CD4-positive, alpha-beta T cell (primary cell): ENCODE measurements around the gene YRDC. TPM values are rescaled to one million over a fixed set of nuclear protein-coding genes. Genes with fewer than 3 reads are reported as not detected.

Source experiments
- ATAC-seq: fragments of 200-7000 bp; cut with Tn5 transposase; one replicate; pipeline ENCODE4 v1.10.0; 2022; ENCODE audit warnings: mild to moderate bottlenecking; ENCODE audit not compliant: poor library complexity
- CTCF ChIA-PET: fragments of 350-600 bp; sonication (Branson Sonifier 250); formaldehyde crosslinking; loops from one replicate; lab custom pipeline; 2021; ENCODE audit warnings: antibody characterized with exemption, inconsistent platforms; lab: Charles Lee
- POLR2A ChIA-PET: fragments of 350-600 bp; sonication (Branson Sonifier 250); formaldehyde crosslinking; loops from one replicate; lab custom pipeline; 2021; ENCODE audit warnings: antibody characterized with exemption, inconsistent platforms; lab: Charles Lee
- DNase-seq, 14 experiments: peaks; one replicate each; pipeline ENCODE4 v3.0.0-alpha.2; 2013 to 2020; ENCODE audit warnings: mixed read lengths in 2 of 14
- H3K27ac ChIP-seq, 2 donors: one replicate each; pipeline versions ENCODE4 v1.5.1 to v1.7.0; 2013; ENCODE audit warnings: low read length in 2 of 2, low read depth in 1 of 2, mild to moderate bottlenecking in 1 of 2
- H3K27me3 ChIP-seq, 2 experiments: 1 replicate in 1 of 2; 2 replicates in 1 of 2; pipeline versions ENCODE4 v1.6.1 to v1.7.0; 2013; ENCODE audit warnings: low read length in 2 of 2, control low read depth in 1 of 2, mild to moderate bottlenecking in 1 of 2, moderate library complexity in 1 of 2; ENCODE audit not compliant: insufficient read depth in 2 of 2, control insufficient read depth in 1 of 2
- H3K36me3 ChIP-seq: one replicate; pipeline ENCODE4 v1.6.1; 2013; ENCODE audit warnings: low read length, control low read depth; ENCODE audit not compliant: insufficient read depth
- H3K4me1 ChIP-seq: one replicate; pipeline ENCODE4 v1.6.1; 2013; ENCODE audit warnings: low read length, control low read depth; ENCODE audit not compliant: insufficient read depth
- H3K4me3 ChIP-seq: one replicate; pipeline ENCODE4 v1.5.1; 2013; ENCODE audit warnings: mild to moderate bottlenecking, low read length, moderate library complexity
- H3K9me3 ChIP-seq, 2 experiments: 1 replicate in 1 of 2; 2 replicates in 1 of 2; pipeline versions ENCODE4 v1.6.1 to v1.7.0; 2013; ENCODE audit warnings: low read length in 2 of 2, mild to moderate bottlenecking in 2 of 2, control low read depth in 1 of 2, moderate library complexity in 1 of 2; ENCODE audit not compliant: control insufficient read depth in 1 of 2, insufficient read depth in 1 of 2
- H3K27ac Mint-ChIP-seq: one replicate; pipeline ENCODE4 v1.8.0; 2020; ENCODE audit warnings: mixed read lengths
- H3K27me3 Mint-ChIP-seq: one replicate; pipeline ENCODE4 v1.8.0; 2021; ENCODE audit warnings: mixed read lengths
- H3K36me3 Mint-ChIP-seq: one replicate; pipeline ENCODE4 v1.8.0; 2021; ENCODE audit warnings: low read depth, mixed read lengths
- H3K4me1 Mint-ChIP-seq: one replicate; pipeline ENCODE4 v1.8.0; 2021; ENCODE audit warnings: low read depth, mixed read lengths
- H3K4me3 Mint-ChIP-seq: one replicate; pipeline ENCODE4 v1.8.0; 2020; ENCODE audit warnings: mild to moderate bottlenecking, mixed read lengths
- H3K9me3 Mint-ChIP-seq: one replicate; pipeline ENCODE4 v1.8.0; 2020; ENCODE audit warnings: mixed read lengths
- intact Hi-C, 2 experiments: fragments of 100-400 bp; cut with DNase I in 1 of 2; cut with micrococcal nuclease in 1 of 2; formaldehyde crosslinking; loops; one replicate each; pipeline versions ENCODE4 v1.15.1 to v1.9.0; 2023 to 2025; cut with DNase I, micrococcal nuclease
- total RNA-seq, 174 experiments: library from RNA in 2 of 174; stranded (reverse) in 2 of 174; gene quantifications; one replicate each; pipeline ENCODE4 v1.2.3 and lab custom pipeline; 2021 to 2026
- TF ChIP-seq, protein P1 (sequence below): fragments of 200-600 bp; IDR thresholded peaks from one replicate; pipeline ENCODE4 v1.8.0; 2022; ENCODE audit warnings: antibody characterized with exemption, mild to moderate bottlenecking

Gene YRDC
- total RNA-seq, 2 experiments from 2014 or later, result 31.1 to 31.2 TPM

DNA sequence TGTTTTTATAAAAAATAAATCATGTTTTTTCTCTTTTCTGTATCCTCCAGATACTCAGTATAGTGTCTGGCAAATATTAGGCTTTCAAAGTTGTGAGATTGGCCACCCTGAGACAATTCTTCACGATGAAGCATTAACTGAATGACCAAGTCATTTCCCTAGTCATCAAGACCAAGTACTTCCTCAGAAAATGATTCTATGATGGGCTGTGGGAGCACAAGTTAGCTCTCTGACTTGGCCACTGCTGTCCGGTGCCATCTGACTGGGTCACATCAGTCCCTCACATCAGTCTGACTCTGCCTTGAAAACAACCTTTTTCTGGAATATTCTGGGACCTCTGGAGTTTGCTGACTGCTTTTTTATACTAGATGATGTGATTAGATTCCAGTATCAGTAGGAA lies 13.5 kb upstream of the YRDC start:
- Histone ChIP-seq H3K4me3 (no peak overlapping the region), H3K36me3 (peaks cover 49% of the 10 kb centered on the region), H3K27me3 (no peaks in the 10 kb centered on the region), H3K4me1 (no peaks in the 10 kb centered on the region), H3K27ac (no peak overlapping the region), H3K9me3 (no peaks in the 10 kb centered on the region)
- intact Hi-C loops, result no loop called here
- no peak for ATAC-seq
- no peaks in the 10 kb centered on the region for H3K9me3 Mint-ChIP-seq
- DNase-seq, result no peak
- peaks cover 68% of the 10 kb centered on the region for H3K36me3 Mint-ChIP-seq
- H3K4me1 Mint-ChIP-seq, result no peaks in the 10 kb centered on the region
- no peaks in the 10 kb centered on the region for H3K27me3 Mint-ChIP-seq
- ChIA-PET CTCF (interaction anchor here (1.3 kb wide), 1 partner anchor 9 kb away, joined by 4 read pairs; no protein-coding TSS in a partner anchor), POLR2A (interaction anchor here (1.0 kb wide), 1 partner anchor 38 kb away, joined by 3 read pairs; the partner anchor contains the start of gene MTF1)
- TF ChIP-seq, protein P1, sequence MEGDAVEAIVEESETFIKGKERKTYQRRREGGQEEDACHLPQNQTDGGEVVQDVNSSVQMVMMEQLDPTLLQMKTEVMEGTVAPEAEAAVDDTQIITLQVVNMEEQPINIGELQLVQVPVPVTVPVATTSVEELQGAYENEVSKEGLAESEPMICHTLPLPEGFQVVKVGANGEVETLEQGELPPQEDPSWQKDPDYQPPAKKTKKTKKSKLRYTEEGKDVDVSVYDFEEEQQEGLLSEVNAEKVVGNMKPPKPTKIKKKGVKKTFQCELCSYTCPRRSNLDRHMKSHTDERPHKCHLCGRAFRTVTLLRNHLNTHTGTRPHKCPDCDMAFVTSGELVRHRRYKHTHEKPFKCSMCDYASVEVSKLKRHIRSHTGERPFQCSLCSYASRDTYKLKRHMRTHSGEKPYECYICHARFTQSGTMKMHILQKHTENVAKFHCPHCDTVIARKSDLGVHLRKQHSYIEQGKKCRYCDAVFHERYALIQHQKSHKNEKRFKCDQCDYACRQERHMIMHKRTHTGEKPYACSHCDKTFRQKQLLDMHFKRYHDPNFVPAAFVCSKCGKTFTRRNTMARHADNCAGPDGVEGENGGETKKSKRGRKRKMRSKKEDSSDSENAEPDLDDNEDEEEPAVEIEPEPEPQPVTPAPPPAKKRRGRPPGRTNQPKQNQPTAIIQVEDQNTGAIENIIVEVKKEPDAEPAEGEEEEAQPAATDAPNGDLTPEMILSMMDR, result no peak
- no peak overlapping the region for H3K4me3 Mint-ChIP-seq
- no peak overlapping the region for H3K27ac Mint-ChIP-seq

DNA sequence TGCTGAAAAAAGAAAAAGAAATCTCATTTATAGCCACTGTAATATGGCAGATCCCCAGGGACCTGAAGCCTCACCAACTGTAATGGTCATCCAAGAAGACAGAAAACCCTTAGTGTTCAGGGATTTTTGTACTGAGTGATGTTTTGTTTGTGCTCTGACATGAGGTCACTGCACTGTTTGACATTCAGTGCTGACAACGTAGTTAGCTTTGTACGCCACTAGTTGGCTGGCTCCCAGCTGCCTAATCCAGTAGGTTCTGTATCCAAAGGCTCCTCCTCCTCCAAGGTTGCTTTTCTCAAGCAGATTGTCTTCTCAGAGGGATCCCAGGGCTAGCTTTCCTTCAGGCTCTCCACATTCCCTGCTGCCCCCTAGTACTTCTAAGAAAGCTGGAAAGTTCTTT lies 9.5 kb upstream of the YRDC start:
- ChIA-PET CTCF (interaction anchor here (0.5 to 1.7 kb wide), 2 partner anchors 42 to 226 kb away, joined by 3 to 4 read pairs; partner anchors contain the start of gene MTF1), POLR2A (interaction anchor here (0.6 to 1.0 kb wide), 2 partner anchors 9 to 33 kb away, joined by 3 to 4 read pairs; partner anchors contain the start of gene YRDC)
- DNase-seq, result no peak
- ATAC-seq, result no peak
- H3K9me3 Mint-ChIP-seq, result no peaks in the 10 kb centered on the region
- peaks cover 66% of the 10 kb centered on the region for H3K36me3 Mint-ChIP-seq
- H3K27me3 Mint-ChIP-seq, result no peaks in the 10 kb centered on the region
- H3K4me3 Mint-ChIP-seq, result no peak overlapping the region
- no peak overlapping the region for H3K4me3 ChIP-seq
- H3K9me3 ChIP-seq, result no peaks in the 10 kb centered on the region
- no peaks in the 10 kb centered on the region for H3K27me3 ChIP-seq
- H3K27ac ChIP-seq, result no peak overlapping the region
- intact Hi-C loops, result no loop called here
- TF ChIP-seq, protein P1, result no peak
- no peaks in the 10 kb centered on the region for H3K4me1 Mint-ChIP-seq
- no peaks in the 10 kb centered on the region for H3K4me1 ChIP-seq
- H3K36me3 ChIP-seq, result peaks cover 52% of the 10 kb centered on the region
- H3K27ac Mint-ChIP-seq, result no peak overlapping the region

DNA sequence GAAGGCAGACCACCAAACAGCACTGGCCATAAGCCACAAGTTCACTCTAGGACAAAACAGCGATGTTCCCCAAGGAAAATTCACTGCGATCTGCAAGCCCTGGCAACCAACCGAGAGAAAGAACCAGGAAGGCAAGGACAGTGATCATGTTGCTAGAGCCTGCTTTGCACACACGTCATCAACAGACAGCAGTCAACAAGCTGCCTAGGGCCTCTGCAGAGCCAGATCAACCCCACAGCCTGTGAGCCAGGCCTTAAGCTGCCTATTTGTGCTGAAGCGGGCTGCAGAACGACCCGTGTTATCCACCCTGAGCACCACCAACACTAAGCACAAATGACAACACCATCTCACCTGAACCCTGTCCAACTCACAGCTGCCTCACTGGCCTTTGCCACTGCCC lies 6.2 kb upstream of the YRDC start:
- H3K4me3 Mint-ChIP-seq, result no peak overlapping the region
- ATAC-seq, result no peak
- DNase-seq, result no peak
- peaks cover 29% of the 10 kb centered on the region for H3K36me3 ChIP-seq
- TF ChIP-seq, protein P1, result no peak
- POLR2A ChIA-PET, result no interaction called here
- no peak overlapping the region for H3K27ac Mint-ChIP-seq
- H3K9me3 ChIP-seq, result no peaks in the 10 kb centered on the region
- H3K4me1 Mint-ChIP-seq, result peaks cover 11% of the 10 kb centered on the region
- H3K4me3 ChIP-seq, result no peak overlapping the region
- peaks cover 5% of the 10 kb centered on the region for H3K4me1 ChIP-seq
- intact Hi-C loops, result no loop called here
- H3K9me3 Mint-ChIP-seq, result no peaks in the 10 kb centered on the region
- H3K27ac ChIP-seq, result no peak overlapping the region
- CTCF ChIA-PET, result no interaction called here
- no peaks in the 10 kb centered on the region for H3K27me3 ChIP-seq
- H3K36me3 Mint-ChIP-seq, result peaks cover 49% of the 10 kb centered on the region
- H3K27me3 Mint-ChIP-seq, result no peaks in the 10 kb centered on the region
